NCI-H2081 (cell line): Measurements from ENCODE around the gene ALDOA.
A peak's percentile ranks its signal among the peaks of the same experiment; 100 is the strongest.

ENCODE experiments used
- DNase-seq, 2 experiments: peaks; one replicate each; lab custom pipeline; 2025; lab: John Stamatoyannopoulos, UW

ALDOA gene

DNA sequence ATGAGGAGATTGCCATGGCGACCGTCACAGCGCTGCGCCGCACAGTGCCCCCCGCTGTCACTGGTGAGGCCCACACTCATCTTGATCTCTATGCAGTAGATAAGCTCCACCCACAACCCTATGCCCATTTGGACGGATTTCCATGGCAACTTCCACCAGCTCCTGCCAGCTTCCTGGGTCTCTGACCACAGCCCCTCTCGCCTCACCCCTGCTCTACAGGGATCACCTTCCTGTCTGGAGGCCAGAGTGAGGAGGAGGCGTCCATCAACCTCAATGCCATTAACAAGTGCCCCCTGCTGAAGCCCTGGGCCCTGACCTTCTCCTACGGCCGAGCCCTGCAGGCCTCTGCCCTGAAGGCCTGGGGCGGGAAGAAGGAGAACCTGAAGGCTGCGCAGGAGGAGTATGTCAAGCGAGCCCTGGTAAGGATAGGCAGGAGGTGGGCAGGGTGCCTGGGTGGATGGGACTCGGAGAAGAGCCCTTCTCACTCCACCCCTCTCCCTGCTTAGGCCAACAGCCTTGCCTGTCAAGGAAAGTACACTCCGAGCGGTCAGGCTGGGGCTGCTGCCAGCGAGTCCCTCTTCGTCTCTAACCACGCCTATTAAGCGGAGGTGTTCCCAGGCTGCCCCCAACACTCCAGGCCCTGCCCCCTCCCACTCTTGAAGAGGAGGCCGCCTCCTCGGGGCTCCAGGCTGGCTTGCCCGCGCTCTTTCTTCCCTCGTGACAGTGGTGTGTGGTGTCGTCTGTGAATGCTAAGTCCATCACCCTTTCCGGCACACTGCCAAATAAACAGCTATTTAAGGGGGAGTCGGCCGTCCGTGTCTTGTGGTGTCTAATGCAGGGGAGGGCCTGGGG lies 4.3 kb downstream of the ALDOA start:
- DNase-seq, result no peak

DNA sequence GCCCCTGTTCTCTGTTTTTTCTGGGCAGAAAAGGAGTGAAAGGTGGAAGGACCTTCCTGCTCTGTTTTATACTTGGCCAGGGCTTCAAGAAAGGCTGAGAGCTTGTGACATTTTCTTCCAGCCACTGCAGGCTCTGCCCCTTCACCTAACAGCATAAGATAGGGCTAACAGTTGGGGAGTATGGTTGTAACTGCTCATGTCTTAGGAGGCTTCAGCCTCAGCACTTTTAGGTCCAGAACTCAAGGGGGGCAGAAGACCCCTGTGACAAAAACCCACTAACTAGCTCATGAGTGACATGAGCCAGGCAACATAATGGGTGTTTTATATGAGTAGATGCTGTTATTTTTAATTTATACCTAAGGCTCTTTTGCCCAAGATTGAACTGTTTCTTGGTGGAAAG lies 4.9 kb downstream of the ALDOA start:
- DNase-seq, result no peak

DNA sequence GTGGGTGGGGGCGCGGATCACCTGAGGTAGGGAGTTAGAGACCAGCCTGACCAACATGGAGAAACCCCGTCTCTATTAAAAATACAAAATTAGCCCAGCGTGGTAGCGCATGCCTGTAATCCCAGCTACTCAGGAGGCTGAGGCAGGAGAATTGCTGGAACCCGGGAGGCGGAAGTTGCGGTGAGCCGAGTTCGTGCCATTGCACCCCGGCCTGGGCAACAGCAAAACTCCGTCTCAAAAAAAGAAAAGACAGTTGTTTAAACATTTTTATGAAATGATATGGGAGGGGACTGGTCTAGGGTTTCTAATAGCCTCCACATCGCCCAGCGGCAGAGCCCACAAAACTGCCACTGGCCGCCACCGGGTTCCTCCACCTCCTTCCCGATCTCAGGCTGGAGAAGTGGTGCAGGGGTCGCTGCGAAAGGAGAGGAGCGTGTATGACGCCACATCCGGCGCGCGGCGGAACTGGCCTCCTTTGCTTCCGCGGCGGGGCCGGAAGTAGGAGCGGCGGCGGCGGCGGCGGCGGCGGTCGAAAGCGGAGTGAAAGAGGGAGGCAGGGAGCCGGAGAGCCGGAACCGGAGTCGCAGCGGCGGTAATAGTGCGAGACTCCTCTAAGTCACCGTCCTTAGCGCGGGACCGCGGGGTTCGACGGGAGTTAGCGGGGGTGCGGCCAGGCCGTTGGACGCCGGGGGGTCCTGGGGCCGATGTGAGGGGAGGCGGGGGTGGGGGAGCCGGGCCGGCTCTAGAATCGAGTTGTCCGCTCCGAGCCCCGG lies 10.1 kb downstream of the ALDOA start, which contains the start of gene PPP4C:
Gene PPP4C (plus strand): TSS at position 492 of the 773 bp plus-strand sequence. CDS start 384 bp downstream, outside the sequence.
- DNase-seq, result peak; percentile 74 to 82

DNA sequence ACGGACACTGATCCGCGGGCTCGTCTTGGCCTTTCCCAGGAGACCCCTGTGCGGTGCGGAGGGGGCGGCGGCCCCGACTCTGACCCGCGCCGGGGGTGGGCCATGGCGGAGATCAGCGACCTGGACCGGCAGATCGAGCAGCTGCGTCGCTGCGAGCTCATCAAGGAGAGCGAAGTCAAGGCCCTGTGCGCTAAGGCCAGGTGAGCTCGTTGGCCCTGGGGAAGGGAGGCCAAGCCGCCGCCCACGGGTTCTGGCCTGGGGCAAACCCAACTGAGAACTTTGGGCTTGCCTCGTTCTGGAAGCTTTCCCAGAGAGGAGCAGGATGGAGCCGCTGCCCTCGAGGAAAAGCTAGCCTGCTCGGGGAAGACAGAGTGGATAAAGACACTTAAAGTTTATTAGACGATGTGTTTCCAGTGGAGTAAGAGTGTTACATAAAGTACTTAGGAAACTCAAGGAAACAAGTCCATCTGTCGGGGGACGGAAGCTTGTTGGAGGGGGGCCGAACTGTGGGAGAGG lies 10.8 kb downstream of the ALDOA start:
- DNase-seq, result no peak

DNA sequence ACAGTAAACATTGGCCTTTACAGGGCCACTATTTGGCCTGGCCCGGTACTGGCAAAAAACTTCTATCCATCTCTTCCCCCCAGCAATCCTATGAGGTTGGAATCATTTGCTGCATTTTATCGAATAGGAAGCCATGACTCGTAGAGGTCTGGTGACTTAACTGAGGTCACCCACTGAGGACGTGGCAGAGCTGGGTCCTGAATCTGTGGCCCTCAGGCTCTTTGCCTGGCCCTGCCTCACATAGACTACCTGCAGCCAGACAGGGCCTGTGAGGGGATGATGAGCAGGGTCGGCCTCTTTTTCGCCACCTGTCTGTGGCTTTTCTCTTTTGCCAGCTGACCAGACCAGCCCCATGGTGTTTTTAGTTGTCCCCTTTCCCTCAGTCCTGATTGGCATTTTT lies 12.1 kb downstream of the ALDOA start:
- DNase-seq, result no peak

DNA sequence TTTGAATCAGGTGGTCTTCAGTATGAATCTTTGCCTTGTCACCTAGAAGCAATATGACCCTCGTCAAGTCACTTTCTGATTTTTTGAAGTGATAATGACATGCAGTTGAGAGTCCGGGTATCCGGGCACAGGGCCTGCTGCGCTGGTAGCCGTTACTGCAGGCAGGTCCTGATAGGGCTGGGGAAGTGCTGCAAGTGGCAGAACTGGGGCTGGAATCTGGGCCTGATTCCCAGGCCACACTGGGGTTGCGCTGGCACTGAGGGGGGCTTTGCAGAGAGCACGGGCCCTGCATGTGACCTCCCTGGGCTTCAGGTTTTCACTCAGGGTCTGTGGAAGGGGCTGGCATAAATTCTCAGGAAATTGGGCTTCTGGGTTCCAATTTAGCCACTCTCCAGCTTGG lies 13.2 kb downstream of the ALDOA start:
- no peak for DNase-seq

DNA sequence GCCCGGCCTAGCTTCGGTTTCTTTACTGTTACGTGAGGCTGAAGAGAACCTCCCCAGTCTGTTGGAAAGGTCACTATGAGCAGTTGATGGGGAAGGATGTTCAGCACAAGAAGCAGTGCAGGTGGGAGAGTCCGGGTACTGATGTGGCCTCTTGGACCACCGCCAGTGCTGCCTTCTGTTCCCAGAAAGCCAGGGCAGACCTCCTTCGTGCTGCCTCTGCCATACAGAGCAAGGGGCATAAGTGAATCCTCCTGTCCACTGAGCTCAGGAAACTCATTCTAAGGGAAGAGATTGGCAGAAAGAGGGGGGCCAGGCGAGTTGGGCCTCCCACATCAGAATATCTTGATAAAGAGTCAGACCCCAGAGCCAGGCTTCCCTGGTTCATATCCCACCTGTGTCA lies 13.9 kb downstream of the ALDOA start:
- no peak for DNase-seq

DNA sequence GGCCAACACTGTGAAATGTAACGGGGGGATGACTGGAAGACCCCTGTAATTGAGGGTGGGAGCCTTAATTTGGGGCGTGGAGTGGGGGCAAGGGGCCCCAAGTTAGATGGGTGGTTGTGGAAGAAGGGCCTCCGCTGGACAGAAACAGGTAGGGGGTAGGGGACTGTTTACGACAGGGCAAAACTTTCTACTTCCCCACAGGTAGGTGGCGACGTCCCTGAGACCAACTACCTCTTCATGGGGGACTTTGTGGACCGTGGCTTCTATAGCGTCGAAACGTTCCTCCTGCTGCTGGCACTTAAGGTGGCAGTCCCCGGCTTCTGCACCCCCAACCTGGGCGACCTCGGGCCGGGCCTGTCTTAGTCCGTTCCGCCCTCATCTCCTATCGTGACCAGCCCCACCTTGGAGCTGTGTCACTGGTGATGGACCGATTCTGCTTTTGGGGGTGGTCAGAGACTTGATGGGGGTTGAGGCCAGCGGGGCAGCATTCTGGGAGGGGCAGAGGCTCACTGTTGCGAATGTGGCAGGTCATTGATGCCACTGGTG lies 17.1 kb downstream of the ALDOA start:
- DNase-seq, result no peak

DNA sequence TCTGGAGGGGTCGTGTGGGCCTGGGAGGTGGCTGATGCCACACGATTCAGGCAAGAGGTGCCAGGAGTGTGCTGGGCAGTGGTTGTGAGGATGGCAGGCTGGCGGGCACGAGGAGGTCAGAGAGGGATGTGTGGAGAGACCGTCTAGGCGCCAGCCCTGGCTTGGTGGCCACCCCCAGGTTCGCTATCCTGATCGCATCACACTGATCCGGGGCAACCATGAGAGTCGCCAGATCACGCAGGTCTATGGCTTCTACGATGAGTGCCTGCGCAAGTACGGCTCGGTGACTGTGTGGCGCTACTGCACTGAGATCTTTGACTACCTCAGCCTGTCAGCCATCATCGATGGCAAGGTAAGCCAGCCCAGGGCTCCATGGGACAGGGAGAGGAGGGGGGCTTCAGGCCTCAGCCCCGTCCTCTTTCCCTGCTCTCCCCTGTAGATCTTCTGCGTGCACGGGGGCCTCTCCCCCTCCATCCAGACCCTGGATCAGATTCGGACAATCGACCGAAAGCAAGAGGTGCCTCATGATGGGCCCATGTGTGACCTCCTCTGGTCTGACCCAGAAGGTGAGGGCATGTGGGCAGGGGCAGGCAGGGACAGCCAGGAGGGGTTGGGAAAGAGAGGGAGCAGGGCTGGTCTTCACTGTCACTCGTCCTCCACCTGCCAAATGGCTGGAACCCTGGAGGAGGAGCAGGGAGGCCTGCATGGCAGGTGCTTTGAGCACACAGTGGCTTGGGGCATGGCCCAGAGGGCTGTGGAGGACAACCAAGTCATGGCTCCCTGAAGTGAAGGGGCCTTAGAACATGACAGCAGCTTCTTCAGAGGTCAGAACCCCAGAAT lies 17.9 kb downstream of the ALDOA start:
- DNase-seq, result no peak

DNA sequence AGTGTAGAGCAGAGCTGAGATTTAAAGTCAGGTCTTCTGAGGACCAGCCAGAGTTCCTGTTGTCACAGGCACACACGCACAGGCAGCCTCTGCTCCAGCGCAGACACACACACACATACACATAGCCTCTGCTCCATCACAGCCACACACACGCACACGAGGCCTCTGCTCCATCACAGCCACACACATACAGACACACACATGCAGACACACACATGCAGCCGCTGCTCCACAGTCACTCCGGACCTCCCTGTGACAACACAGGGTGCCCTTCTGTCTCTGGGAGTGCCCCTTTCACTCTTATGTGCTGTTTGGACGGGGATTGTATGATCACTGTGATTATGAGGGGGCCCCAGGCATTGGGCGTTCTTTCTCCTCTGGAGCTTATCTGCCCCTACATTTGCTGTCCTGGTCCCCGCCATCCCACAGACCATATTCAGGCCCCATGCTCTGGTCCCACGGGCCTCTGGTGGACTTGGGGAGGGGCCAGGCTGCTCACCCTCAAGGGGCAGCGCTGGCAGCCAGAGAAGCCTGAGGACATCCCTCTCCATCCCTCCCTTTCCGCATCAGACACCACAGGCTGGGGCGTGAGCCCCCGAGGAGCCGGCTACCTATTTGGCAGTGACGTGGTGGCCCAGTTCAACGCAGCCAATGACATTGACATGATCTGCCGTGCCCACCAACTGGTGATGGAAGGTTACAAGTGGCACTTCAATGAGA lies 18.7 kb downstream of the ALDOA start:
- no peak for DNase-seq

DNA sequence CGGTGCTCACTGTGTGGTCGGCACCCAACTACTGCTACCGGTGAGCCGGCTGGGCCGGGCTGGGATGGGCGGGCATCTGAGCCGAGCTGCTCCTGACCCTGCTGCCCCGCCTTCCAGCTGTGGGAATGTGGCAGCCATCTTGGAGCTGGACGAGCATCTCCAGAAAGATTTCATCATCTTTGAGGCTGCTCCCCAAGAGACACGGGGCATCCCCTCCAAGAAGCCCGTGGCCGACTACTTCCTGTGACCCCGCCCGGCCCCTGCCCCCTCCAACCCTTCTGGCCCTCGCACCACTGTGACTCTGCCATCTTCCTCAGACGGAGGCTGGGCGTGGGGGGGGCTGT lies 19.2 kb downstream of the ALDOA start:
- no peak for DNase-seq

DNA sequence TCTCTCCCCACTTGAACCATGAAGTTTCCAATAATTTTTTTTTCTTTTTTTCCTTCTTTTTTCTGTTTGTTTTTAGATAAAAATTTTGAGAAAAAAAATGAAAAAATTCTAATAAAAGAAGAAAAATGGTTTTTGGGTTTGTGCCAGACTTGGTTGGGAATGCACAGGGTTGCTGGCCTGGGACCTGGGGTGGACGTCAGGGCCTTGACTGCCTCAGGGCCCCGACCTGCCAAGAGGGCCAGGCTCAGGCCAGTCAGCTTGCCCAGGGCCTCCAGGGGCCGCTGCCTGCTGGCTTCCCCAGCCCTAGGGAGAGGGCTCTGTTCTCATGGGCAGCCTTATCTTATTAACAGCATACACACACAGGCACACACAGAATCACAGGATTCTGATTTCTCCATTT lies 19.7 kb downstream of the ALDOA start:
- no peak for DNase-seq

DNA sequence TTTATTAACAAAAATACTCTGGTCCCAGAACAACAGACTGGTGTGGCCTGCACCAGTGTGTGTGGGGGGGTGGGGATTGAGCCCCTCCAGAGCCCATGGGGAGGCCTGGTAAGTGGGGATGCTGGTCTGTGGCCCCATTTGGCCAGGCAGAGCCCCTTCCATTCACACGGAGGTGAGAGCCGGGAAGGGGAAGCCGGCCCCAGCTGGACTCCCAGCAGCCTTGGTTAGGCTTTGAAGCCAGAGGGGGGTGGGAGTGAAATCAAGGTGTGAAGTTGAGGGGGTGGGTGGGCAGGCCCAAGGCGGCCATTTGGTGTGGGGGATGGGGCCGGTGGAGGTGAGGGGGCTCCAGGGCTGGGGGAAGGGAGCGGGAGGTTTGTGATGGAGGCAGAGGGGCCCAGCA lies 20.3 kb downstream of the ALDOA start:
- DNase-seq, result no peak

DNA sequence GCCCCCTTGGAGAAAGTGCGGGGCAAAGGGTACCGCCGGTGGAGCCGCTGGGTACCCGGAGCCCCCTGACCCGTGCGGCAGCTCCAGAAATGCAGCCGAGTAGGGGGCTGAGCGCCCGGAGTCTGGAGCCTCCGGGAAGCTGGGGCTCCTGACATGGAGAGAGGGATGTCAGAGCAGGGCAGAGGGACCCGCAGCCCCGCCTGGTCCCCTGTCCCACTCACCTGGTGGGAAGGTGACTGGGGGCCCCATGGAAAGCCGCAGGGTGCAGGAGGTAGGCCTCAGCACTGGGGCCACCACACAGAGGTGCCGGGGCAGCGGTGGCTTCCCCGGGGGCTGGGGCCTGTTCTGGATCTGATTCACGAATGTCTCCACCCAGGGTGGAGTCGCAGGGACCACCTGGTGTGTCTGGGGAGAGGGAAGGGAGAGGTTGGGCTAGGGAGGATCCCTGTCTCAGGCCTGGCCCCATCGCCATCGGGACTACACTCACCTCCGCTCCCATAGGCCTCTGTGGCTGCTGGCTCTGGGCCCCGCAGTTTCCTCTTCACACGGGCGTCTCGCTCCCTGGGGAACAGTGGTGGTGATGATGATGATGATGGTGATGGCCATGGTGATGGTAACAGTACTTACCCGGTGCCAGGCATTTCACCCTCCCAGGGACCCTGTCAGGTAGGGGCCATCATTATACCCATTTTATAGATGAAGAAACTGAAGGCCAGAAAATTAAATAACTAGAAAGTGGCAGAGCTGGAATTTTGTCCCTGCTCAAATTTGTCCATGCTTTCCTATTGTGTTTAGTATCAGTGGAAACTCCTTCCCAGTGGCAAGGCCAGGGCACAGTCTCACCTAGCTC lies 21.0 kb downstream of the ALDOA start:
- no peak for DNase-seq

DNA sequence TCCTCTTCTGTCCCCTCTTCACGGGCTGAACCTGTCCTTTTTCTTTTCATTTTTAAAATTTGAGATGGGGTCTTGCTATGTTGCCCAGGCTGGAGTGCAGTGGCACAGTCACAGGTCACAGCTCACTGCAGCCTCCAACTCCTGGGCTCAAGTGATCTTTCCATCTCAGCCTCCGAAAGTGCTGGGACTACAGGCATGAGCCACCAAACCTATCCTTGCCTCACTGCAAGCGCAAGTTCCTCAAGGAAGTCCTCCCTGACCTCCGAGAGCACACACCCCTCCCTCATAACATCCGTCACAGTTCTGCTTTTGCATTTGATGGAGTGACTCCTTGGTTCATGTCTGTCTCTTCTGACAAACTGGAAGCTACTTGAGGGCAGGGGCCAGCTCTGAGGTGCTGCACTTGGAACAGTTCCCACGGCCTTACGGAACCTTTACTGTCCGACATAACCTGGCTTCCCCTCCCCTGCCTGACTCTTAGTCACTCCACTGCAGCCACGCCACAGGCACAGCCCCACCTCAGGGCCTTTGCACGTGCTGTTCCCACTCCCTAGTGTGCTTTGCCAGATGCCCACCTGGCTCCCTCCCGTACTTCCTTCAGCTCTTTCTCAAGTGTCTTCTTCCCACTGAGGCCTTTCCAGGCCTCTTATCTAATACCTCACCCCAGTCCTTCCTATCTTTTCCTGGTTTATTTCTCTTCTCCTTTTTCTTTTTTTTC lies 21.8 kb downstream of the ALDOA start:
- DNase-seq, result no peak

DNA sequence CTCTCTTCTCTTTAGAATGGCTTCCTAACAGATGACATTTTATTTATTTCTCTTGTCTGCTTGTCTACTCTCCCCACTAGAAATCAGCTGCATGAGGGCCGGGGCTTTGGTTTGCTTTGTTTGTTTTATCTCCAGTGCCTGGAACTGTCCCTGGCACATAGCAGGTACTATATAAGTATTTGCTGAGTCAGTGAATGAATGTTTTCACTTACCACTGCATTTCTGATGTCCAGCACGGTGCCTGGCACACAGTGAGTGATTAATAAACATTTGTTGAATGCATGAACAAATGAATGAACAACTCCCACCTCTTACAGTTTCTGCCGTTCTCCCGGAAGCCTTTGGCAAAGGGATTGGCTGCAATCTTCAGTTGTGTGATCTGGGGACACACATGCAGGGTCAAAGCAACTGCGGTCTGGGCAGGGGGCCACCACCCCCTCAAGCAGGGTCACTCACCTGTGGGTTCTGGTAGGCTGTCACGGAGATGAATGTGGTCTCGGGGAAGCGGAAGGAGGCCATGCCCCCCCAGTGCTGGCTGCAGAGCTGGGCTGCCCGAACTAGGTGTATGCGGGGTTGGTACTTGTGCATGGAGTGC lies 22.8 kb downstream of the ALDOA start:
- no peak for DNase-seq

DNA sequence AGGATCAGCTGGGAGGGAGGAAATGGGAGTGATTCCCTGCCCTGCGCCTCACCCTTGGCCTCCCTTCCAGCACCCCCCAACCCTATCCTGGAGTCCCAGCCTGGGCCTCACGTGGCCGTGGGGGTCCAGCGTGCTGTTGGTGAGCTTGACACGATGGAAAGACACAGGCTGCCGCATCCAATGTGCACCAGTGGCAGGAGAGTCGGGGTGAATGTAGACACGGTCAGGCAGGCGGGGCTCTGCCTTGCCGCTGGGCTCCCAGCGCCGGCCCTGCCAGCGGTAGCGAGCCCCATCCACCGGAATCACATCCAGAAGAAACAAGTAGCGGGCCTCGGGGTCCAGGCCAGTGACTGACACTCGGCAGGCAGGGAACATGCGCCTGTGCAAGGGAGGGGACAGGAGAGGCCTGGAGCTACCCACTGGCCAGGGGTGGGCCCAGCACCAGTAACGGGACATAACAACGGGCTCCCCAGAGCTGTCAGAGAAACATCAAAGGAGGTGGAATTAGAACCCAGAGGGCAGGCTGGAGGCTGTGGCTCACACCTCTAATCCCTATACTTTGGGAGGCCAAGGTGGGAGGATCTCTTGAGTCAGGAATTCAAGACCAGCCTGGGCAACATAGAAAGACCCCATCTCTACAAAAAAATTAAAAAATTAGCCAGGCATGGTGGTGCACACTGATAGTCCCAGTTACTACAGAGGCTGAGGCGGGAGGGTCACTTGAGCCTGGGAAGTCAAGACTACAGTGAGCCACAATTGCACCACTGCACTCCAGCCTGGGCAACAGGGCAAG lies 23.5 kb downstream of the ALDOA start:
- no peak for DNase-seq

DNA sequence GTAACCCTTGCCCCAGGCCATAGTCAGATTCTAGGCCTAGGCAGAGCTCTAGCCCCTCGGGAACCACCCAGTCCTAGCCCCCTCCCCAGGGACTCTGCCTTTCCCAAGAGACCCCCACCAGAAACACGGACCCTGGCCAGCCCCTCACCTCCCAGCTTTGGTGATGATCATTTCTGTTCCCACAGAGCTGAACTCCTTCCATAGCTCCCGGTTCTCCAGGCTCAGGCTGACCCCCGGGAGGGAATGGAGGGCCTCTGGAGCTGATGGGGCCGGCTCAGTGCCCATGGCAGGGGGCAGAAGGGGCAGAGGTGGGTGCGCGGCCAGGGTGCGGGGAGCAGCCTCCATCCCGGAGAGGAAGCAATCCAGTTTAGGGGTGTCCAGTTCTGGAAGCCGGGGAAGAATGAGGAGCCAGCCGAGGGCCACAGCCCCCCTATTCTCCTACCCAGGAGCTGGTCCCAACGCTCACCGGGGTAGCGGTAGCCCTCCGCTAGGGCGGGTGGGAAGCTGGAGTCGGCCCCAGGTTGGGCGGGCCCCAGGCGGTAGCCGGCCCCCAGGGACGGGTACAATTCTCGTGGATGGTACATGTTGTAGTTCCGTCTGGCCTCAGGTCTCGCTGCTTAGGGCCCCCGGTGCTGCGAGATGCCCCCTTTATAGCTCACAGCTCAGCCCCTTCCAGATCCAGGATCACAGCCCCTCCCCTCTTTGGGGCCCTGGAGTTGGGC lies 25.2 kb downstream of the ALDOA start:
- DNase-seq, result no peak
